GM06990 (cell line): ENCODE measurements around the gene PID1.

Experiments used
- DNase-seq: peaks from one replicate; pipeline ENCODE4 v3.0.0-alpha.2; 2011; ENCODE audit not compliant: insufficient read length; ENCODE audit errors: extremely low read depth
- H3K27me3 ChIP-seq: replicated peaks from 2 replicates; pipeline ENCODE4 v1.6.0; 2011; ENCODE audit warnings: low read length; ENCODE audit not compliant: control insufficient read depth, insufficient read depth
- H3K36me3 ChIP-seq: 2 replicates; pipeline ENCODE4 v1.5.1; 2011; ENCODE audit warnings: low read length; ENCODE audit not compliant: control insufficient read depth, insufficient read depth
- H3K4me3 ChIP-seq: replicated peaks from 2 replicates; pipeline ENCODE4 v1.5.1; 2011; ENCODE audit warnings: low read depth, mild to moderate bottlenecking, control low read depth, low read length
- CTCF ChIP-seq: IDR thresholded peaks from 2 replicates; pipeline ENCODE4 v1.5.1; 2011; ENCODE audit warnings: low read length, control low read depth, mild to moderate bottlenecking, inconsistent platforms; ENCODE audit not compliant: insufficient read depth, poor library complexity, severe bottlenecking

The PID1 gene

GRCh38 chr2:229282758-229283546 lies 11.9 kb upstream of the PID1 start:
- no peak overlapping the region for H3K4me3 ChIP-seq
- H3K36me3 ChIP-seq: no peaks in the 10 kb centered on the region
- no peak for DNase-seq
- no peaks in the 10 kb centered on the region; the same call in 1 of the 2 replicates for H3K27me3 ChIP-seq
- TF ChIP-seq CTCF: no peak

GRCh38 chr2:229279516-229279915 lies 8.4 kb upstream of the PID1 start:
- no peak for DNase-seq
- Histone ChIP-seq H3K36me3 (no peaks in the 10 kb centered on the region), H3K4me3 (no peak overlapping the region), H3K27me3 (no peaks in the 10 kb centered on the region; the same call in 1 of the 2 replicates)
- TF ChIP-seq CTCF: no peak

GRCh38 chr2:229275506-229275905 lies 4.4 kb upstream of the PID1 start:
- no peak overlapping the region for H3K4me3 ChIP-seq
- H3K36me3 ChIP-seq: no peaks in the 10 kb centered on the region
- H3K27me3 ChIP-seq: peaks cover 2% of the 10 kb centered on the region
- TF ChIP-seq CTCF: no peak
- DNase-seq: no peak

- no peak overlapping the region for H3K4me3 ChIP-seq
- peak; percentile 83 for TF ChIP-seq CTCF
- no peak for DNase-seq
- no peaks in the 10 kb centered on the region for H3K36me3 ChIP-seq
- H3K27me3 ChIP-seq: peaks cover 3% of the 10 kb centered on the region
Measured at GRCh38 chr2:229273723-229274338, 2.7 kb upstream of the PID1 start.

- Histone ChIP-seq H3K27me3 (peaks cover 3% of the 10 kb centered on the region), H3K4me3 (no peak overlapping the region), H3K36me3 (no peaks in the 10 kb centered on the region)
- no peak for DNase-seq
- TF ChIP-seq CTCF: no peak
Measured at GRCh38 chr2:229273006-229273722, 2.1 kb upstream of the PID1 start.
